Naive thymus-derived CD4-positive, alpha-beta T cell (primary cell): ENCODE results near the gene KDM4C. TPM values are rescaled to one million over a fixed set of nuclear protein-coding genes. Genes with fewer than 3 reads are reported as not detected.
"Not testable (repeated sequence)": the region's sequence is repeated elsewhere in the genome, so short reads cannot be mapped to it uniquely, and the experiment has no call there.

Experiments
- ATAC-seq: fragments of 150-1000 bp; cut with Tn5 transposase; 2 replicates; pipeline ENCODE4 v1.10.0; 2021; ENCODE audit warnings: mild to moderate bottlenecking, moderate library complexity
- CTCF ChIA-PET: fragments of 350-600 bp; sonication (Branson Sonifier 250); formaldehyde crosslinking; loops from one replicate; lab custom pipeline; 2021; ENCODE audit warnings: antibody characterized with exemption; lab: Charles Lee
- POLR2A ChIA-PET: fragments of 350-600 bp; sonication (Branson Sonifier 250); formaldehyde crosslinking; loops from one replicate; lab custom pipeline; 2021; ENCODE audit warnings: antibody characterized with exemption, inconsistent platforms; lab: Charles Lee
- DNase-seq, 9 donors: peaks; one replicate each; pipeline versions ENCODE4 v3.0.0 to v3.0.0-alpha.2; 2020 to 2022; ENCODE audit warnings: mixed read lengths in 1 of 9
- H3K27ac ChIP-seq: one replicate; pipeline ENCODE4 v1.7.0; 2013; ENCODE audit warnings: mild to moderate bottlenecking, low read depth, low read length, moderate library complexity
- H3K27me3 ChIP-seq, 2 donors: one replicate each; pipeline ENCODE4 v1.7.0; 2013; ENCODE audit warnings: low read length in 2 of 2, mild to moderate bottlenecking in 2 of 2, moderate library complexity in 2 of 2; ENCODE audit not compliant: control insufficient read depth in 2 of 2, insufficient read depth in 2 of 2
- H3K36me3 ChIP-seq, 3 experiments: 1 replicate in 2 of 3; 2 replicates in 1 of 3; pipeline ENCODE4 v1.7.0; 2013; ENCODE audit warnings: low read length in 3 of 3, mild to moderate bottlenecking in 3 of 3, moderate library complexity in 1 of 3; ENCODE audit not compliant: insufficient read depth in 3 of 3, control insufficient read depth in 2 of 3
- H3K4me1 ChIP-seq, 2 donors: one replicate each; pipeline ENCODE4 v1.7.0; 2013; ENCODE audit warnings: low read length in 2 of 2, mild to moderate bottlenecking in 2 of 2, moderate library complexity in 1 of 2; ENCODE audit not compliant: control insufficient read depth in 2 of 2, insufficient read depth in 2 of 2
- H3K4me3 ChIP-seq: 2 replicates; pipeline ENCODE4 v1.7.0; 2013; ENCODE audit warnings: mild to moderate bottlenecking, low read length
- H3K9me3 ChIP-seq, 3 experiments: 1 replicate in 2 of 3; 2 replicates in 1 of 3; pipeline ENCODE4 v1.7.0; 2013; ENCODE audit warnings: low read length in 3 of 3; ENCODE audit not compliant: control insufficient read depth in 2 of 3
- H3K27ac Mint-ChIP-seq, 9 donors: one replicate each; pipeline ENCODE4 v1.8.0; 2020 to 2022; ENCODE audit warnings: mixed read lengths in 9 of 9, mild to moderate bottlenecking in 8 of 9, moderate library complexity in 5 of 9, inconsistent platforms in 2 of 9
- H3K27me3 Mint-ChIP-seq, 5 donors: one replicate each; pipeline ENCODE4 v1.8.0; 2021 to 2022; ENCODE audit warnings: mixed read lengths in 5 of 5, mild to moderate bottlenecking in 1 of 5
- H3K36me3 Mint-ChIP-seq, 5 donors: one replicate each; pipeline ENCODE4 v1.8.0; 2020 to 2022; ENCODE audit warnings: mixed read lengths in 5 of 5, mild to moderate bottlenecking in 3 of 5, inconsistent platforms in 1 of 5
- H3K4me1 Mint-ChIP-seq, 7 donors: one replicate each; pipeline ENCODE4 v1.8.0; 2020 to 2022; ENCODE audit warnings: mixed read lengths in 7 of 7, mild to moderate bottlenecking in 3 of 7, inconsistent platforms in 1 of 7
- H3K4me3 Mint-ChIP-seq, 10 donors: one replicate each; pipeline ENCODE4 v1.8.0; 2020 to 2022; ENCODE audit warnings: mild to moderate bottlenecking in 10 of 10, mixed read lengths in 10 of 10, moderate library complexity in 6 of 10, inconsistent platforms in 2 of 10
- H3K9me3 Mint-ChIP-seq, 11 donors: one replicate each; pipeline ENCODE4 v1.8.0; 2020 to 2022; ENCODE audit warnings: mixed read lengths in 11 of 11, mild to moderate bottlenecking in 4 of 11, inconsistent platforms in 1 of 11, moderate library complexity in 1 of 11
- intact Hi-C, 2 donors: fragments of 100-400 bp; cut with micrococcal nuclease; formaldehyde crosslinking; loops; one replicate each; pipeline ENCODE4 v1.15.1; 2023
- polyA plus RNA-seq, 2 donors: library from polyadenylated mRNA; unstranded; fragments of 300-500 nt; fragmentation: Illumina TruSeq; gene quantifications; one replicate each; pipeline ENCODE4 v1.2.3, GENCODE V29; 2021
- total RNA-seq, 6 experiments: library from RNA in 5 of 6; stranded (reverse) in 5 of 6; gene quantifications; 1 replicate in 5 of 6; 2 replicates in 1 of 6; pipeline ENCODE4 v1.2.3 and lab custom pipeline; 2021 to 2026

The KDM4C gene
- total and polyA plus RNA-seq, 7 experiments from 2014 or later, result 38.5 to 100 (median 91.3) TPM

GRCh38 chr9:6739218-6739617 lies 18.6 kb upstream of the KDM4C start:
- Histone ChIP-seq H3K36me3 (no peaks in the 10 kb centered on the region), H3K9me3 (no peaks in the 10 kb centered on the region), H3K4me1 (no peaks in the 10 kb centered on the region), H3K4me3 (no peak overlapping the region), H3K27me3 (no peaks in the 10 kb centered on the region), H3K27ac (no peak overlapping the region)
- no peak for ATAC-seq
- H3K4me1 Mint-ChIP-seq, result no peaks in the 10 kb centered on the region
- ChIA-PET POLR2A (interaction anchor here (0.7 to 0.9 kb wide), 2 partner anchors 18 to 327 kb away, joined by 3 read pairs; partner anchors contain the start of gene KDM4C), CTCF (interaction anchor here (0.6 to 1.0 kb wide), 4 partner anchors 9 to 1005 kb away, joined by 3 to 4 read pairs (median 4); no protein-coding TSS in a partner anchor)
- DNase-seq, result no peak
- H3K4me3 Mint-ChIP-seq, result no peak overlapping the region
- peaks cover 0 to 3% (median 0%) of the 10 kb centered on the region in 11 donors for H3K9me3 Mint-ChIP-seq
- peaks cover 0 to 3% (median 0%) of the 10 kb centered on the region in 5 donors for H3K27me3 Mint-ChIP-seq
- intact Hi-C loops, result loop anchor here (1.0 to 5.0 kb wide), 2 partner anchors 152 to 154 kb away; no protein-coding TSS in a partner anchor
- H3K36me3 Mint-ChIP-seq, result peaks cover 0 to 4% (median 0%) of the 10 kb centered on the region in 5 donors
- H3K27ac Mint-ChIP-seq, result no peak overlapping the region

GRCh38 chr9:6748861-6749260 lies 8.9 kb upstream of the KDM4C start:
- H3K27ac Mint-ChIP-seq, result peak overlapping the region in 2 of 9 donors; percentile 25 to 96

GRCh38 chr9:6754861-6755260 lies 2.9 kb upstream of the KDM4C start:
- H3K9me3 Mint-ChIP-seq, H3K36me3 Mint-ChIP-seq, H3K27ac ChIP-seq, H3K27me3 Mint-ChIP-seq, ATAC-seq, H3K27me3 ChIP-seq, H3K9me3 ChIP-seq, DNase-seq, H3K4me3 ChIP-seq, H3K36me3 ChIP-seq: not testable (repeated sequence)
- Mint-ChIP-seq H3K27ac (peak overlapping the region in 5 of 9 donors; percentile 31 to 100 (median 87)), H3K4me1 (peaks cover 5 to 39% (median 26%) of the 10 kb centered on the region in 7 donors), H3K4me3 (peak overlapping the region in 1 of 10 donors; percentile 26)
- ChIA-PET CTCF (interaction anchor here (0.7 kb wide), 1 partner anchor 179 kb away, joined by 5 read pairs; no protein-coding TSS in a partner anchor), POLR2A (interaction anchor here (0.9 to 6.0 kb wide), 2 partner anchors 39 to 71 kb away, joined by 3 to 132 read pairs; no protein-coding TSS in a partner anchor)
- peaks cover 9 to 19% of the 10 kb centered on the region in 2 donors for H3K4me1 ChIP-seq
- intact Hi-C loops, result loop anchor here (5.0 to 10.0 kb wide), 9 partner anchors 72 to 1768 kb away; partner anchors contain the start of genes DMAC1 (in 1 of the 2), JAK2 (in 1 of the 2), PLGRKT (in 1 of the 2) and RIC1 (in 1 of the 2)

More at GRCh38 chr9:6748861-6749260, 8.9 kb upstream of the KDM4C start:
- H3K27me3 ChIP-seq, H3K9me3 ChIP-seq, ATAC-seq, H3K36me3 ChIP-seq, H3K9me3 Mint-ChIP-seq, H3K27ac ChIP-seq, H3K27me3 Mint-ChIP-seq, DNase-seq, H3K4me1 ChIP-seq, H3K4me3 ChIP-seq, CTCF ChIA-PET, H3K36me3 Mint-ChIP-seq: not testable (repeated sequence)
- Mint-ChIP-seq H3K4me1 (peaks cover 4 to 20% (median 15%) of the 10 kb centered on the region in 7 donors), H3K4me3 (peak overlapping the region in 1 of 10 donors; percentile 37)
- POLR2A ChIA-PET, result interaction anchor here (3.3 to 4.0 kb wide), 2 partner anchors 9 to 67 kb away, joined by 24 to 36 read pairs; partner anchors contain the start of gene KDM4C
- intact Hi-C loops, result loop anchor here in 1 of 2 donors (5.0 kb wide), 1 partner anchor 687 kb away; no protein-coding TSS in a partner anchor

GRCh38 chr9:6757132-6757455 lies 679 bp upstream of the KDM4C start:
- H3K4me3 ChIP-seq, result peak overlapping the region; percentile 71
- no peaks in the 10 kb centered on the region for H3K27me3 Mint-ChIP-seq

GRCh38 chr9:6758248-6758497 lies 400 bp downstream of the KDM4C start:
- POLR2A ChIA-PET, result interaction anchor here (0.6 to 6.0 kb wide), 40 partner anchors 8 to 1131 kb away, joined by 3 to 132 read pairs (median 5); partner anchors contain the start of genes ERMP1, RANBP6, RIC1 and UHRF2
- peak overlapping the region; percentile 71 for H3K4me3 ChIP-seq
- no peaks in the 10 kb centered on the region for H3K27me3 Mint-ChIP-seq

More at GRCh38 chr9:6757132-6757455, 679 bp upstream of the KDM4C start:
- H3K4me1 ChIP-seq, result peaks cover 9 to 12% of the 10 kb centered on the region in 2 donors
- Mint-ChIP-seq H3K4me1 (peaks cover 12 to 37% (median 26%) of the 10 kb centered on the region in 7 donors), H3K4me3 (peak overlapping the region; percentile 89 to 99 (median 96)), H3K36me3 (peaks cover 0 to 5% (median 0%) of the 10 kb centered on the region in 5 donors), H3K9me3 (peaks cover 0 to 6% (median 0%) of the 10 kb centered on the region in 11 donors), H3K27ac (peak overlapping the region; percentile 98 to 100 (median 100))
- H3K9me3 ChIP-seq, result no peaks in the 10 kb centered on the region
- H3K27ac ChIP-seq, result peak overlapping the region; percentile 98
- DNase-seq (peak in 4 of 9 donors; percentile 80 to 88 (median 86)), ATAC-seq (peak; percentile 72)
- ChIA-PET POLR2A (interaction anchor here (0.6 to 6.0 kb wide), 35 partner anchors 7 to 1130 kb away, joined by 3 to 132 read pairs (median 6); partner anchors contain the start of genes ERMP1, RANBP6, RIC1 and UHRF2), CTCF (interaction anchor here (0.9 kb wide), 1 partner anchor 27 kb away, joined by 3 read pairs; no protein-coding TSS in a partner anchor)
- intact Hi-C loops, result loop anchor here (1.0 to 10.0 kb wide), 20 partner anchors 41 to 1964 kb away; partner anchors contain the start of genes RIC1 (in 2 of the 2), UHRF2 (in 2 of the 2), DMAC1 (in 1 of the 2) and GLDC (in 1 of the 2)
- peaks cover 0 to 9% (median 0%) of the 10 kb centered on the region in 3 experiments for H3K36me3 ChIP-seq
- no peaks in the 10 kb centered on the region for H3K27me3 ChIP-seq

More at GRCh38 chr9:6758248-6758497, 400 bp downstream of the KDM4C start:
- Mint-ChIP-seq H3K36me3 (peaks cover 2 to 8% (median 3%) of the 10 kb centered on the region in 5 donors), H3K9me3 (peaks cover 0 to 8% (median 3%) of the 10 kb centered on the region in 11 donors), H3K27ac (peak overlapping the region; percentile 90 to 100 (median 100)), H3K4me3 (peak overlapping the region; percentile 89 to 99 (median 96)), H3K4me1 (peaks cover 15 to 46% (median 29%) of the 10 kb centered on the region in 7 donors)
- intact Hi-C loops, result loop anchor here (5.0 to 10.0 kb wide), 9 partner anchors 69 to 1771 kb away; partner anchors contain the start of genes DMAC1 (in 1 of the 2), JAK2 (in 1 of the 2), PLGRKT (in 1 of the 2) and RIC1 (in 1 of the 2)
- Histone ChIP-seq H3K36me3 (peaks cover 0 to 9% (median 0%) of the 10 kb centered on the region in 3 experiments), H3K27me3 (no peaks in the 10 kb centered on the region), H3K4me1 (peaks cover 9 to 13% of the 10 kb centered on the region in 2 donors), H3K9me3 (no peaks in the 10 kb centered on the region), H3K27ac (peak overlapping the region; percentile 98)
- CTCF ChIA-PET, result interaction anchor here (0.9 to 1.3 kb wide), 3 partner anchors 26 to 76 kb away, joined by 3 to 5 read pairs (median 3); no protein-coding TSS in a partner anchor
- ATAC-seq (peak; percentile 1), DNase-seq (no peak)
